Hepatocyte (in vitro differentiated cells): Measurements from ENCODE around the gene EXOC4.

ENCODE experiments used
- CTCF ChIP-seq: fragments of 200-600 bp; sonication (generic); IDR thresholded peaks from 2 replicates; pipeline ENCODE4 v1.5.1; 2016; ENCODE audit warnings: antibody characterized with exemption, mild to moderate bottlenecking; ENCODE audit not compliant: poor library complexity
- EZH2 ChIP-seq: fragments of 200-600 bp; sonication (generic); IDR thresholded peaks from 2 replicates; pipeline ENCODE4 v1.6.1; 2016; ENCODE audit warnings: antibody characterized with exemption, mild to moderate bottlenecking, borderline replicate concordance

DNA sequence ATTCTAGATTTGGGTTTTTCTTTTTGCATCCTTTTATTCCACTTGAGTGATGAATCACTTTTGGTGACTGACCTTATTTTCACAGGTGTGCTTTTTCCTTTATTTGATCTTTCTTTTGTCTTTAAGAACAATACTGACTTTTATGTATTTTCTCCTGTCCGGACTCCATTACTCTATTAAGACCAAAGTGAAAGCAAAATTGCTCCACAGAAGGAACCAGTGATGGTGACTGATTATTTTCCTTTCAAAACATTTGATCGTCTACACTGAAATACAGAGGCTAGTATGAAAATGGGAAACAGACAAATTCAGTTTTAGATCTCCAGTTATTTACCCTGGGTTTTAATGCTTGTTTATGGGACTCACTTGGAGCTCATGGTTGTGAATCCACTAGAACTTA is 15.5 kb downstream of the EXOC4 start:
- no peak for TF ChIP-seq CTCF
- no peak for TF ChIP-seq EZH2
